GM19035 (cell line): ENCODE measurements around the gene TTC27.
A peak's percentile ranks its signal among the peaks of the same experiment; 100 is the strongest.

Source experiments
- ATAC-seq: cut with Tn5 transposase; IDR thresholded peaks from one replicate; pipeline ENCODE4 v1.9.1; 2021; ENCODE audit not compliant: unreplicated experiment

Gene TTC27

GRCh38 chr2:32666704-32667103 lies 38.9 kb downstream of the TTC27 start:
- ATAC-seq: no peak

GRCh38 chr2:32668254-32668653 lies 40.4 kb downstream of the TTC27 start:
- ATAC-seq: no peak

- no peak for ATAC-seq
These were observed 44.2 kb downstream of the TTC27 start for GRCh38 chr2:32671885-32672533.

- ATAC-seq: no peak
These were observed 51.0 kb downstream of the TTC27 start for GRCh38 chr2:32678825-32679224.

- no peak for ATAC-seq
These were observed 53.1 kb downstream of the TTC27 start for GRCh38 chr2:32680942-32681341.

- ATAC-seq: no peak
These were observed 55.8 kb downstream of the TTC27 start for GRCh38 chr2:32683520-32684086.

- ATAC-seq: peak; percentile 98
These were observed 60.7 kb downstream of the TTC27 start for GRCh38 chr2:32688541-32688940.

- no peak for ATAC-seq
These were observed 63.8 kb downstream of the TTC27 start for GRCh38 chr2:32691678-32692077.

GRCh38 chr2:32696439-32696838 lies 68.6 kb downstream of the TTC27 start:
- no peak for ATAC-seq

GRCh38 chr2:32697156-32697555 lies 69.3 kb downstream of the TTC27 start:
- ATAC-seq: no peak

- no peak for ATAC-seq
These were observed 71.3 kb downstream of the TTC27 start for GRCh38 chr2:32699151-32699550.

GRCh38 chr2:32701806-32702205 lies 74.0 kb downstream of the TTC27 start:
- no peak for ATAC-seq

GRCh38 chr2:32702303-32703064 lies 74.6 kb downstream of the TTC27 start:
- no peak for ATAC-seq

- ATAC-seq: no peak
These were observed 79.1 kb downstream of the TTC27 start for GRCh38 chr2:32706815-32707579.

- ATAC-seq: no peak
These were observed 83.4 kb downstream of the TTC27 start for GRCh38 chr2:32711219-32711618.

GRCh38 chr2:32711908-32712501 lies 84.2 kb downstream of the TTC27 start:
- no peak for ATAC-seq

- no peak for ATAC-seq
These were observed 85.0 kb downstream of the TTC27 start for GRCh38 chr2:32712870-32713269.

GRCh38 chr2:32714521-32714920 lies 86.7 kb downstream of the TTC27 start:
- no peak for ATAC-seq

- ATAC-seq: peak; percentile 91
These were observed 87.6 kb downstream of the TTC27 start for GRCh38 chr2:32715391-32715841.

GRCh38 chr2:32715981-32716380 lies 88.1 kb downstream of the TTC27 start:
- no peak for ATAC-seq

GRCh38 chr2:32716598-32716997 lies 88.7 kb downstream of the TTC27 start:
- ATAC-seq: no peak
